Measurements from ENCODE around the gene UBE2I. TPM values are rescaled to one million over a fixed set of nuclear protein-coding genes. Genes with fewer than 3 reads are reported as not detected.

The UBE2I gene
- total and polyA plus RNA-seq, 2 donors (not counting 1 experiment from before 2014, with no cell fraction given), result 152 to 265 TPM

GRCh38 chr16:1313721-1314369 is 4.4 kb downstream of the UBE2I start:
- Histone ChIP-seq H3K27me3 (replicated peaks in 1 of 4; ENCODE audit: control extremely low read depth in 1 of 4, control insufficient read depth in 3 of 4, insufficient read depth in 4 of 4, low read length in 3 of 4) (no peaks in the 10 kb centered on the region), H3K4me3 (ENCODE audit: control extremely low read depth in 1 of 5, extremely low read depth in 1 of 5, insufficient read depth in 1 of 5, low read depth in 2 of 5, low read length in 4 of 5) (no peak overlapping the region), H3K36me3 (replicated peaks in 1 of 2; ENCODE audit: control extremely low read depth in 1 of 2, control insufficient read depth in 1 of 2, extremely low read depth in 1 of 2, insufficient read depth in 2 of 2, low read length in 1 of 2) (peaks cover 0 to 70% of the 10 kb centered on the region in 2 experiments), H3K79me2 (ENCODE audit: control insufficient read depth, insufficient read depth, low read length) (peaks cover 87% of the 10 kb centered on the region), H3K9me3 (ENCODE audit: control extremely low read depth in 1 of 3, control insufficient read depth in 2 of 3, insufficient read depth in 1 of 3, low read length in 2 of 3) (no peaks in the 10 kb centered on the region), H3K27ac (ENCODE audit: low read length in 2 of 2) (no peak overlapping the region), H2AFZ (ENCODE audit: insufficient read depth, low read depth, low read length, poor library complexity, severe bottlenecking) (no peak overlapping the region), H3K4me1 (ENCODE audit: control insufficient read depth in 2 of 2, insufficient read depth in 2 of 2, low read length in 2 of 2) (peaks cover 21 to 33% of the 10 kb centered on the region in 2 donors), H3K4me2 (replicated peaks; ENCODE audit: low read depth, low read length, poor library complexity, severe bottlenecking) (no peak overlapping the region), H3K9ac (ENCODE audit: low read length) (no peak overlapping the region), H4K20me1 (ENCODE audit: control insufficient read depth, insufficient read depth, low read length, poor library complexity, severe bottlenecking) (peaks cover 87% of the 10 kb centered on the region)
- H3K27ac Mint-ChIP-seq, result no peak overlapping the region
- ChIA-PET CTCF (no interaction called here), POLR2A (interaction anchor here (1.2 kb wide), 1 partner anchor 29 kb away, joined by 3 read pairs; no protein-coding TSS in a partner anchor)
- no peak overlapping the region for H3K4me3 Mint-ChIP-seq
- H3K27me3 Mint-ChIP-seq, result no peaks in the 10 kb centered on the region
- ATAC-seq (ENCODE audit: low read depth) (no peak), DNase-seq (no peak)
- no peak for TF ChIP-seq EZH2 (IDR thresholded peaks at IDR 0.05; ENCODE audit: borderline replicate concordance, insufficient read depth, low read depth, low read length, poor library complexity, severe bottlenecking)
- TF ChIP-seq CTCF (IDR thresholded peaks at IDR 0.05), result no peak
- H3K4me1 Mint-ChIP-seq, result peaks cover 40% of the 10 kb centered on the region
- WGBS (ENCODE audit: insufficient coverage), result 94% methylated on average over 37 of the region's 38 CpGs
- H3K9me3 Mint-ChIP-seq (ENCODE audit: insufficient read depth), result no peaks in the 10 kb centered on the region
- intact Hi-C loops (cut with micrococcal nuclease), result no loop called here

GRCh38 chr16:1314399-1315068 is 5.1 kb downstream of the UBE2I start:
- Histone ChIP-seq H2AFZ (ENCODE audit: insufficient read depth, low read depth, low read length, poor library complexity, severe bottlenecking) (no peak overlapping the region), H3K9ac (ENCODE audit: low read length) (no peak overlapping the region), H4K20me1 (ENCODE audit: control insufficient read depth, insufficient read depth, low read length, poor library complexity, severe bottlenecking) (peaks cover 94% of the 10 kb centered on the region), H3K36me3 (replicated peaks in 1 of 2; ENCODE audit: control extremely low read depth in 1 of 2, control insufficient read depth in 1 of 2, extremely low read depth in 1 of 2, insufficient read depth in 2 of 2, low read length in 1 of 2) (peaks cover 0 to 77% of the 10 kb centered on the region in 2 experiments), H3K4me2 (replicated peaks; ENCODE audit: low read depth, low read length, poor library complexity, severe bottlenecking) (no peak overlapping the region), H3K79me2 (ENCODE audit: control insufficient read depth, insufficient read depth, low read length) (peaks cover 94% of the 10 kb centered on the region), H3K27me3 (replicated peaks in 1 of 4; ENCODE audit: control extremely low read depth in 1 of 4, control insufficient read depth in 3 of 4, insufficient read depth in 4 of 4, low read length in 3 of 4) (no peaks in the 10 kb centered on the region), H3K27ac (ENCODE audit: low read length in 2 of 2) (no peak overlapping the region), H3K4me3 (ENCODE audit: control extremely low read depth in 1 of 5, extremely low read depth in 1 of 5, insufficient read depth in 1 of 5, low read depth in 2 of 5, low read length in 4 of 5) (no peak overlapping the region), H3K9me3 (ENCODE audit: control extremely low read depth in 1 of 3, control insufficient read depth in 2 of 3, insufficient read depth in 1 of 3, low read length in 2 of 3) (no peaks in the 10 kb centered on the region), H3K4me1 (ENCODE audit: control insufficient read depth in 2 of 2, insufficient read depth in 2 of 2, low read length in 2 of 2) (peaks cover 21 to 33% of the 10 kb centered on the region in 2 donors)
- Mint-ChIP-seq H3K4me3 (no peak overlapping the region), H3K9me3 (ENCODE audit: insufficient read depth) (no peaks in the 10 kb centered on the region), H3K27me3 (no peaks in the 10 kb centered on the region), H3K27ac (no peak overlapping the region), H3K4me1 (peaks cover 38% of the 10 kb centered on the region)
- ATAC-seq (ENCODE audit: low read depth), result no peak
- intact Hi-C loops (cut with micrococcal nuclease), result no loop called here
- POLR2A ChIA-PET, result no interaction called here
- DNase-seq, result no peak
- TF ChIP-seq CTCF (IDR thresholded peaks at IDR 0.05) (no peak), EZH2 (IDR thresholded peaks at IDR 0.05; ENCODE audit: borderline replicate concordance, insufficient read depth, low read depth, low read length, poor library complexity, severe bottlenecking) (no peak)
- CTCF ChIA-PET, result no interaction called here
- WGBS (ENCODE audit: insufficient coverage), result 94% methylated on average over 28 of the region's 28 CpGs

Measured in B cell (primary cell).